HepG2 (cell line): ENCODE results near the gene CRKL. TPM values are rescaled to one million over a fixed set of nuclear protein-coding genes. Genes with fewer than 3 reads are reported as not detected.

Experiments
- BRCA1 ChIP-seq: sonication (generic); formaldehyde crosslinking; IDR thresholded peaks from 2 replicates; pipeline ENCODE4 v1.4.0; 2020; ENCODE audit warnings: missing genetic modification reagents
- CCDC6 ChIP-seq: sonication (generic); formaldehyde crosslinking; IDR thresholded peaks from 2 replicates; pipeline ENCODE4 v1.8.1; 2022; ENCODE audit warnings: mild to moderate bottlenecking, missing genetic modification reagents, moderate library complexity
- DMAP1 ChIP-seq: IDR thresholded peaks from 2 replicates; pipeline ENCODE4 v1.6.1; 2016
- EP300 ChIP-seq, 3 experiments: sonication (generic) in 1 of 3; formaldehyde crosslinking in 1 of 3; IDR thresholded peaks; 2 replicates each; pipeline versions ENCODE4 v1.5.1 to v1.6.1; 2011 to 2020; ENCODE audit warnings: low read depth in 2 of 3, low read length in 2 of 3, borderline replicate concordance in 1 of 3, improper control_type of control experiment in 1 of 3, mild to moderate bottlenecking in 1 of 3, missing genetic modification reagents in 1 of 3, moderate library complexity in 1 of 3
- HDAC2 ChIP-seq: sonication (generic); formaldehyde crosslinking; IDR thresholded peaks from 2 replicates; pipeline ENCODE4 v1.4.0; 2020; ENCODE audit warnings: missing genetic modification reagents
- HHEX ChIP-seq: IDR thresholded peaks from 2 replicates; pipeline ENCODE4 v1.6.1; 2016; ENCODE audit warnings: control low read depth
- ISL2 ChIP-seq: sonication (generic); formaldehyde crosslinking; IDR thresholded peaks from 2 replicates; pipeline ENCODE4 v1.5.0; 2020; ENCODE audit warnings: missing genetic modification reagents
- KLF12 ChIP-seq: sonication (generic); formaldehyde crosslinking; IDR thresholded peaks from 2 replicates; pipeline ENCODE4 v1.4.0; 2020; ENCODE audit warnings: missing genetic modification reagents, borderline replicate concordance
- MED8 ChIP-seq: sonication (generic); formaldehyde crosslinking; IDR thresholded peaks from 2 replicates; pipeline ENCODE4 v1.8.1; 2023; ENCODE audit warnings: mild to moderate bottlenecking, missing genetic modification reagents; ENCODE audit not compliant: insufficient replicate concordance
- MIER2 ChIP-seq: IDR thresholded peaks from 2 replicates; pipeline ENCODE4 v1.6.1; 2016; ENCODE audit warnings: missing biosample characterization, missing genetic modification reagents
- MTA1 ChIP-seq: sonication (generic); formaldehyde crosslinking; IDR thresholded peaks from 2 replicates; pipeline ENCODE4 v1.4.0; 2020; ENCODE audit warnings: missing genetic modification reagents, mild to moderate bottlenecking, borderline replicate concordance
- NFKB2 ChIP-seq: sonication (generic); formaldehyde crosslinking; IDR thresholded peaks from 2 replicates; pipeline ENCODE4 v1.4.0; 2020; ENCODE audit warnings: missing genetic modification reagents, borderline replicate concordance
- NFKBIZ ChIP-seq: IDR thresholded peaks from 2 replicates; pipeline ENCODE4 v1.6.1; 2018; ENCODE audit warnings: missing genetic modification reagents, missing compliant biosample characterization
- NKX3-1 ChIP-seq: sonication (generic); formaldehyde crosslinking; IDR thresholded peaks from 2 replicates; pipeline ENCODE4 v1.5.0; 2020; ENCODE audit warnings: missing genetic modification reagents
- RARA ChIP-seq: IDR thresholded peaks from 2 replicates; pipeline ENCODE4 v1.6.1; 2016; ENCODE audit warnings: missing genetic modification reagents, missing compliant biosample characterization
- RBFOX2 ChIP-seq: fragments of 200-400 bp; formaldehyde crosslinking; IDR thresholded peaks from 2 replicates; pipeline ENCODE4 v1.6.1; 2017; ENCODE audit warnings: low read depth, mild to moderate bottlenecking, low read length
- SALL2 ChIP-seq: sonication (generic); formaldehyde crosslinking; IDR thresholded peaks from 2 replicates; pipeline ENCODE4 v1.8.1; 2023; ENCODE audit warnings: mild to moderate bottlenecking, missing genetic modification reagents, inconsistent platforms
- SOX5 ChIP-seq: IDR thresholded peaks from 2 replicates; pipeline ENCODE4 v1.6.1; 2016; ENCODE audit warnings: borderline replicate concordance
- STAG1 ChIP-seq: sonication (generic); formaldehyde crosslinking; IDR thresholded peaks from 2 replicates; pipeline ENCODE4 v1.4.0; 2020; ENCODE audit warnings: missing genetic modification reagents
- XRCC5 ChIP-seq: fragments of 200-400 bp; formaldehyde crosslinking; optimal IDR thresholded peaks from 2 replicates; pipeline ENCODE3; 2017; ENCODE audit warnings: mild to moderate bottlenecking, low read length
- YEATS4 ChIP-seq: sonication (generic); formaldehyde crosslinking; IDR thresholded peaks from 2 replicates; pipeline ENCODE4 v1.4.0; 2020; ENCODE audit warnings: missing genetic modification reagents, borderline replicate concordance
- ZNF143 ChIP-seq: sonication (generic); formaldehyde crosslinking; IDR thresholded peaks from 2 replicates; pipeline ENCODE4 v1.4.0; 2020; ENCODE audit warnings: missing genetic modification reagents
- ZNF224 ChIP-seq: sonication (generic); formaldehyde crosslinking; IDR thresholded peaks from 2 replicates; pipeline ENCODE4 v1.5.0; 2020; ENCODE audit warnings: mild to moderate bottlenecking, missing genetic modification reagents
- ZNF335 ChIP-seq: sonication (generic); formaldehyde crosslinking; IDR thresholded peaks from 2 replicates; pipeline ENCODE4 v1.4.0; 2020; ENCODE audit warnings: missing genetic modification reagents
- ZNF724P ChIP-seq: sonication (generic); formaldehyde crosslinking; IDR thresholded peaks from 2 replicates; pipeline ENCODE4 v1.8.0; 2022; ENCODE audit warnings: missing genetic modification reagents, borderline replicate concordance
- ZNF792 ChIP-seq: IDR thresholded peaks from 2 replicates; pipeline ENCODE4 v1.6.1; 2016
- ZSCAN29 ChIP-seq: sonication (generic); formaldehyde crosslinking; conservative IDR thresholded peaks from 2 replicates; pipeline ENCODE4 v1.4.0; 2020; ENCODE audit warnings: mild to moderate bottlenecking, missing genetic modification reagents
- polyA plus RNA-seq, 8 experiments: library from polyadenylated mRNA; depleted of rRNA in 3 of 8; stranded (reverse) in 7 of 8; unstranded in 1 of 8; fragments of >200 nt; fragmentation: Illumina TruSeq in 4 of 8; extraction: Trizol in 4 of 8; gene quantifications; 2 replicates each; pipeline versions ENCODE4 v1.2.1 to v1.2.3, GENCODE V29; 2011 to 2016; ENCODE audit warnings: low read depth in 4 of 8, missing spikeins in 1 of 8, mixed read lengths in 1 of 8; ENCODE audit not compliant: insufficient read depth in 1 of 8
- total RNA-seq, 5 experiments: library from RNA; depleted of rRNA; stranded (reverse); fragments of >200 nt; fragmentation: Illumina TruSeq; extraction: Trizol; gene quantifications; 2 replicates each; pipeline ENCODE4 v1.2.3, GENCODE V29; 2016; ENCODE audit warnings: low read depth in 1 of 5
- TF ChIP-seq, protein P1 (sequence below): sonication (generic); formaldehyde crosslinking; IDR thresholded peaks from 2 replicates; pipeline ENCODE4 v1.8.0; 2023; ENCODE audit warnings: mild to moderate bottlenecking, missing genetic modification reagents
- TF ChIP-seq, protein P2 (sequence below): sonication (generic); formaldehyde crosslinking; IDR thresholded peaks from 2 replicates; pipeline ENCODE4 v1.5.0; 2020; ENCODE audit warnings: mild to moderate bottlenecking, low read depth, missing genetic modification reagents, borderline replicate concordance
- TF ChIP-seq, protein P3 (sequence below): sonication (generic); formaldehyde crosslinking; IDR thresholded peaks from 2 replicates; pipeline ENCODE4 v1.4.0; 2020; ENCODE audit warnings: missing genetic modification reagents

Gene CRKL
- total and polyA plus RNA-seq, 2 of the 13 experiments (the other 11 are each of a cell fraction or from before 2014, with no cell fraction given): 37.4 to 60.6 TPM

DNA sequence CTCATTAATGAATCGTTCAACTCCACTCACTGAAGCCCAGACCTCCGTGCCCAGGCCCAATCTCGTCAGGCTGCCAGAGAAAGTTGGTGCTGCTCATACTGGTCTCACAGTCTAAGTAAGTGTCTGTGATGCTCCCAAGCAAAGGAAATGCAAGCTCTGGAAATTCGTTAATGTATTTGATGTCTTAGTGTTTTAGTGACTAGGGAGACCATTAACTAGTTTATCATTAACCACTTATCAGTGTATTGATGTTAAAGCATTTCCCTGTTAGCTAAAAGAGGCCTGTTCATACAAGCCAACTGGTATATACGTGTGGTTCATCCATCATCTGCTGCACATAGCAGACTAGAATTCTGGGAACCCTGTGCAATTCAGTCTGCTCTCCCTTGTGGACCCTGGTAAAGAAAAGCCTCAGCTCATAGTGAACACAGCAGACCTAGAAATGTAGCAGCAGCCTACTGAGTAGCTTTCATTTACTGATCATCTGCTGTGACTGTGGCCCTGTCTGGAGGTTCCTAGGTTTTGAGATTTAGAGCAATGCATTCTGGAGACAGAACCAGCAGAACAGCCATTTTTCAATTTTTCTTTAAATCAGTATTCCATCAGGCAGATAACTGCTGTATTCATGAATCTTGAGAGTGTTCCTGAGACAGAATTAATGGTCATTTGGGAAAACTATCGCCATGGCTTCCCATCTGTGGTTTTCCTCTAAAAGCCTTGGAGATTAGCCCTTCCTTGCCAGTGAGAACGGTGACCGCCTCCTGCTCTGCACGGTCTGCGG, 34.1 kb downstream of the CRKL start (continued):
- TF ChIP-seq KLF12 (CRISPR knock-in tag): no peak
- TF ChIP-seq NFKB2: no peak
- TF ChIP-seq ZNF143: peak; percentile 76
- TF ChIP-seq ZSCAN29: 0 out of 2 replicates have a peak, but pooled peaks have one; percentile 53
- no peak for TF ChIP-seq DMAP1 (CRISPR knock-in tag)
- no peak for TF ChIP-seq HHEX
- TF ChIP-seq ZNF792 (CRISPR knock-in tag): peak; percentile 39
- no peak for TF ChIP-seq SALL2 (CRISPR knock-in tag)
- TF ChIP-seq, protein P1, sequence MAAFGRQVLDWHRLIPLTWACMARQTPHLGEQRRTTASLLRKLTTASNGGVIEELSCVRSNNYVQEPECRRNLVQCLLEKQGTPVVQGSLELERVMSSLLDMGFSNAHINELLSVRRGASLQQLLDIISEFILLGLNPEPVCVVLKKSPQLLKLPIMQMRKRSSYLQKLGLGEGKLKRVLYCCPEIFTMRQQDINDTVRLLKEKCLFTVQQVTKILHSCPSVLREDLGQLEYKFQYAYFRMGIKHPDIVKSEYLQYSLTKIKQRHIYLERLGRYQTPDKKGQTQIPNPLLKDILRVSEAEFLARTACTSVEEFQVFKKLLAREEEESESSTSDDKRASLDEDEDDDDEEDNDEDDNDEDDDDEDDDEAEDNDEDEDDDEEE (CRISPR knock-in tag): no peak
- TF ChIP-seq RBFOX2: no peak; the same call in 1 of the 2 replicates
- TF ChIP-seq ZNF724P (CRISPR knock-in tag): no peak
- TF ChIP-seq, protein P2, sequence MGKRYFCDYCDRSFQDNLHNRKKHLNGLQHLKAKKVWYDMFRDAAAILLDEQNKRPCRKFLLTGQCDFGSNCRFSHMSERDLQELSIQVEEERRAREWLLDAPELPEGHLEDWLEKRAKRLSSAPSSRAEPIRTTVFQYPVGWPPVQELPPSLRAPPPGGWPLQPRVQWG: no peak
- peak; percentile 54 for TF ChIP-seq MED8
- no peak for TF ChIP-seq NFKBIZ
- 0 out of 2 replicates have a peak, but pooled peaks have one; percentile 3 for TF ChIP-seq BRCA1
- TF ChIP-seq ZNF224: no peak
- TF ChIP-seq ZNF335 (CRISPR knock-in tag): 0 out of 2 replicates have a peak, but pooled peaks have one; percentile 10
- 0 out of 2 replicates have a peak, but pooled peaks have one; percentile 56 for TF ChIP-seq NKX3-1 (CRISPR knock-in tag)
- no peak for TF ChIP-seq YEATS4
- TF ChIP-seq RARA (CRISPR knock-in tag): 0 out of 2 replicates have a peak, but pooled peaks have one; percentile 33
- no peak for TF ChIP-seq STAG1
- TF ChIP-seq MIER2 (CRISPR knock-in tag): no peak
- TF ChIP-seq CCDC6 (CRISPR knock-in tag): no peak
- no peak for TF ChIP-seq XRCC5
- TF ChIP-seq MTA1 (CRISPR knock-in tag): 0 out of 2 replicates have a peak, but pooled peaks have one; percentile 6
- TF ChIP-seq HDAC2 (CRISPR knock-in tag): peak; percentile 69
- TF ChIP-seq, protein P3, sequence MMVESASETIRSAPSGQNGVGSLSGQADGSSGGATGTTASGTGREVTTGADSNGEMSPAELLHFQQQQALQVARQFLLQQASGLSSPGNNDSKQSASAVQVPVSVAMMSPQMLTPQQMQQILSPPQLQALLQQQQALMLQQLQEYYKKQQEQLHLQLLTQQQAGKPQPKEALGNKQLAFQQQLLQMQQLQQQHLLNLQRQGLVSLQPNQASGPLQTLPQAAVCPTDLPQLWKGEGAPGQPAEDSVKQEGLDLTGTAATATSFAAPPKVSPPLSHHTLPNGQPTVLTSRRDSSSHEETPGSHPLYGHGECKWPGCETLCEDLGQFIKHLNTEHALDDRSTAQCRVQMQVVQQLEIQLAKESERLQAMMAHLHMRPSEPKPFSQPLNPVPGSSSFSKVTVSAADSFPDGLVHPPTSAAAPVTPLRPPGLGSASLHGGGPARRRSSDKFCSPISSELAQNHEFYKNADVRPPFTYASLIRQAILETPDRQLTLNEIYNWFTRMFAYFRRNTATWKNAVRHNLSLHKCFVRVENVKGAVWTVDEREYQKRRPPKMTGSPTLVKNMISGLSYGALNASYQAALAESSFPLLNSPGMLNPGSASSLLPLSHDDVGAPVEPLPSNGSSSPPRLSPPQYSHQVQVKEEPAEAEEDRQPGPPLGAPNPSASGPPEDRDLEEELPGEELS (CRISPR knock-in tag): peak; percentile 75
- peak in 1 of 2 experiments; percentile 69; a peak in 2 of 4 replicates for TF ChIP-seq EP300 (IDR thresholded peaks at IDR 0.05; ENCODE audit: low read depth in 2 of 2, low read length in 2 of 2)
- TF ChIP-seq EP300 (CRISPR knock-in tag; IDR thresholded peaks at IDR 0.05; ENCODE audit: borderline replicate concordance): no peak
- peak; percentile 57; the same call in 1 of the 2 replicates for TF ChIP-seq ISL2
- TF ChIP-seq SOX5 (CRISPR knock-in tag): peak; percentile 62; the same call in 1 of the 2 replicates
